Naive thymus-derived CD4-positive, alpha-beta T cell (primary cell): Measurements from ENCODE around the gene PAX5. TPM values are rescaled to one million over a fixed set of nuclear protein-coding genes. Genes with fewer than 3 reads are reported as not detected.

Experiments used
- ATAC-seq: fragments of 150-1000 bp; cut with Tn5 transposase; 2 replicates; pipeline ENCODE4 v1.10.0; 2021; ENCODE audit warnings: mild to moderate bottlenecking, moderate library complexity
- CTCF ChIA-PET: fragments of 350-600 bp; sonication (Branson Sonifier 250); formaldehyde crosslinking; loops from one replicate; lab custom pipeline; 2021; ENCODE audit warnings: antibody characterized with exemption; lab: Charles Lee
- POLR2A ChIA-PET: fragments of 350-600 bp; sonication (Branson Sonifier 250); formaldehyde crosslinking; loops from one replicate; lab custom pipeline; 2021; ENCODE audit warnings: antibody characterized with exemption, inconsistent platforms; lab: Charles Lee
- DNase-seq, 9 donors: peaks; one replicate each; pipeline versions ENCODE4 v3.0.0 to v3.0.0-alpha.2; 2020 to 2022; ENCODE audit warnings: mixed read lengths in 1 of 9
- H3K27ac ChIP-seq: one replicate; pipeline ENCODE4 v1.7.0; 2013; ENCODE audit warnings: mild to moderate bottlenecking, low read depth, low read length, moderate library complexity
- H3K27me3 ChIP-seq, 2 donors: one replicate each; pipeline ENCODE4 v1.7.0; 2013; ENCODE audit warnings: low read length in 2 of 2, mild to moderate bottlenecking in 2 of 2, moderate library complexity in 2 of 2; ENCODE audit not compliant: control insufficient read depth in 2 of 2, insufficient read depth in 2 of 2
- H3K36me3 ChIP-seq, 3 experiments: 1 replicate in 2 of 3; 2 replicates in 1 of 3; pipeline ENCODE4 v1.7.0; 2013; ENCODE audit warnings: low read length in 3 of 3, mild to moderate bottlenecking in 3 of 3, moderate library complexity in 1 of 3; ENCODE audit not compliant: insufficient read depth in 3 of 3, control insufficient read depth in 2 of 3
- H3K4me1 ChIP-seq, 2 donors: one replicate each; pipeline ENCODE4 v1.7.0; 2013; ENCODE audit warnings: low read length in 2 of 2, mild to moderate bottlenecking in 2 of 2, moderate library complexity in 1 of 2; ENCODE audit not compliant: control insufficient read depth in 2 of 2, insufficient read depth in 2 of 2
- H3K4me3 ChIP-seq: 2 replicates; pipeline ENCODE4 v1.7.0; 2013; ENCODE audit warnings: mild to moderate bottlenecking, low read length
- H3K9me3 ChIP-seq, 3 experiments: 1 replicate in 2 of 3; 2 replicates in 1 of 3; pipeline ENCODE4 v1.7.0; 2013; ENCODE audit warnings: low read length in 3 of 3; ENCODE audit not compliant: control insufficient read depth in 2 of 3
- H3K27ac Mint-ChIP-seq, 9 donors: one replicate each; pipeline ENCODE4 v1.8.0; 2020 to 2022; ENCODE audit warnings: mixed read lengths in 9 of 9, mild to moderate bottlenecking in 8 of 9, moderate library complexity in 5 of 9, inconsistent platforms in 2 of 9
- H3K27me3 Mint-ChIP-seq, 5 donors: one replicate each; pipeline ENCODE4 v1.8.0; 2021 to 2022; ENCODE audit warnings: mixed read lengths in 5 of 5, mild to moderate bottlenecking in 1 of 5
- H3K36me3 Mint-ChIP-seq, 5 donors: one replicate each; pipeline ENCODE4 v1.8.0; 2020 to 2022; ENCODE audit warnings: mixed read lengths in 5 of 5, mild to moderate bottlenecking in 3 of 5, inconsistent platforms in 1 of 5
- H3K4me1 Mint-ChIP-seq, 7 donors: one replicate each; pipeline ENCODE4 v1.8.0; 2020 to 2022; ENCODE audit warnings: mixed read lengths in 7 of 7, mild to moderate bottlenecking in 3 of 7, inconsistent platforms in 1 of 7
- H3K4me3 Mint-ChIP-seq, 10 donors: one replicate each; pipeline ENCODE4 v1.8.0; 2020 to 2022; ENCODE audit warnings: mild to moderate bottlenecking in 10 of 10, mixed read lengths in 10 of 10, moderate library complexity in 6 of 10, inconsistent platforms in 2 of 10
- H3K9me3 Mint-ChIP-seq, 11 donors: one replicate each; pipeline ENCODE4 v1.8.0; 2020 to 2022; ENCODE audit warnings: mixed read lengths in 11 of 11, mild to moderate bottlenecking in 4 of 11, inconsistent platforms in 1 of 11, moderate library complexity in 1 of 11
- intact Hi-C, 2 donors: fragments of 100-400 bp; cut with micrococcal nuclease; formaldehyde crosslinking; loops; one replicate each; pipeline ENCODE4 v1.15.1; 2023
- polyA plus RNA-seq, 2 donors: library from polyadenylated mRNA; unstranded; fragments of 300-500 nt; fragmentation: Illumina TruSeq; gene quantifications; one replicate each; pipeline ENCODE4 v1.2.3, GENCODE V29; 2021
- total RNA-seq, 6 experiments: library from RNA in 5 of 6; stranded (reverse) in 5 of 6; gene quantifications; 1 replicate in 5 of 6; 2 replicates in 1 of 6; pipeline ENCODE4 v1.2.3 and lab custom pipeline; 2021 to 2026

PAX5 gene
- total and polyA plus RNA-seq, 7 experiments from 2014 or later, result 0.10 to 8.0 (median 0.38) TPM; not detected in 1

- H3K27ac ChIP-seq, result no peak overlapping the region
- no peaks in the 10 kb centered on the region for H3K36me3 Mint-ChIP-seq
- peaks cover 0 to 3% (median 0%) of the 10 kb centered on the region in 11 donors for H3K9me3 Mint-ChIP-seq
- no peak overlapping the region for H3K4me3 Mint-ChIP-seq
- H3K36me3 ChIP-seq, result no peaks in the 10 kb centered on the region
- peaks cover 0 to 24% (median 9%) of the 10 kb centered on the region in 5 donors for H3K27me3 Mint-ChIP-seq
- no peaks in the 10 kb centered on the region for H3K27me3 ChIP-seq
- ChIA-PET POLR2A (no interaction called here), CTCF (no interaction called here)
- intact Hi-C loops, result no loop called here
- DNase-seq (no peak), ATAC-seq (no peak)
- no peaks in the 10 kb centered on the region for H3K9me3 ChIP-seq
- peaks cover 0 to 29% (median 0%) of the 10 kb centered on the region in 7 donors for H3K4me1 Mint-ChIP-seq
- H3K4me3 ChIP-seq, result no peak overlapping the region
- no peak overlapping the region for H3K27ac Mint-ChIP-seq
- no peaks in the 10 kb centered on the region for H3K4me1 ChIP-seq
Observed at GRCh38 chr9:36922548-36922947, 111.5 kb downstream of the PAX5 start.

- no peak for ATAC-seq
- CTCF ChIA-PET, result no interaction called here
- H3K4me1 Mint-ChIP-seq, result peaks cover 0 to 1% (median 0%) of the 10 kb centered on the region in 7 donors
- H3K4me3 Mint-ChIP-seq, result no peak overlapping the region
- no peaks in the 10 kb centered on the region for H3K9me3 Mint-ChIP-seq
- no peak overlapping the region for H3K27ac Mint-ChIP-seq
- Histone ChIP-seq H3K4me3 (no peak overlapping the region), H3K27me3 (no peaks in the 10 kb centered on the region), H3K27ac (no peak overlapping the region), H3K4me1 (no peaks in the 10 kb centered on the region), H3K9me3 (no peaks in the 10 kb centered on the region), H3K36me3 (no peaks in the 10 kb centered on the region)
- no peaks in the 10 kb centered on the region for H3K36me3 Mint-ChIP-seq
- peaks cover 11 to 32% (median 13%) of the 10 kb centered on the region in 5 donors for H3K27me3 Mint-ChIP-seq
- intact Hi-C loops, result no loop called here
- no peak for DNase-seq
- POLR2A ChIA-PET, result no interaction called here
Observed at GRCh38 chr9:36914212-36914577, 119.9 kb downstream of the PAX5 start.

GRCh38 chr9:36913393-36914211, 120.5 kb downstream of the PAX5 start:
- no peak for DNase-seq
- Histone ChIP-seq H3K36me3 (no peaks in the 10 kb centered on the region), H3K4me1 (no peaks in the 10 kb centered on the region), H3K9me3 (no peaks in the 10 kb centered on the region), H3K27me3 (no peaks in the 10 kb centered on the region), H3K4me3 (no peak overlapping the region), H3K27ac (no peak overlapping the region)
- no peaks in the 10 kb centered on the region for H3K36me3 Mint-ChIP-seq
- intact Hi-C loops, result no loop called here
- H3K4me3 Mint-ChIP-seq, result no peak overlapping the region
- H3K4me1 Mint-ChIP-seq, result peaks cover 0 to 1% (median 0%) of the 10 kb centered on the region in 7 donors
- H3K9me3 Mint-ChIP-seq, result no peaks in the 10 kb centered on the region
- no peak for ATAC-seq
- ChIA-PET POLR2A (no interaction called here), CTCF (no interaction called here)
- H3K27me3 Mint-ChIP-seq, result peaks cover 5 to 34% (median 16%) of the 10 kb centered on the region in 5 donors
- H3K27ac Mint-ChIP-seq, result no peak overlapping the region

- H3K9me3 ChIP-seq, result no peaks in the 10 kb centered on the region
- no peak overlapping the region for H3K27ac ChIP-seq
- no peaks in the 10 kb centered on the region for H3K4me1 Mint-ChIP-seq
- no peaks in the 10 kb centered on the region for H3K4me1 ChIP-seq
- H3K27me3 Mint-ChIP-seq, result peaks cover 7 to 34% (median 23%) of the 10 kb centered on the region in 5 donors
- H3K36me3 ChIP-seq, result no peaks in the 10 kb centered on the region
- H3K4me3 ChIP-seq, result no peak overlapping the region
- H3K27me3 ChIP-seq, result no peaks in the 10 kb centered on the region
- ATAC-seq, result no peak
- ChIA-PET CTCF (interaction anchor here (0.7 kb wide), 1 partner anchor 9 kb away, joined by 3 read pairs; no protein-coding TSS in a partner anchor), POLR2A (no interaction called here)
- no peak for DNase-seq
- no peaks in the 10 kb centered on the region for H3K36me3 Mint-ChIP-seq
- no peak overlapping the region for H3K27ac Mint-ChIP-seq
- no peaks in the 10 kb centered on the region for H3K9me3 Mint-ChIP-seq
- H3K4me3 Mint-ChIP-seq, result no peak overlapping the region
- intact Hi-C loops, result no loop called here
Observed at GRCh38 chr9:36912620-36913019, 121.4 kb downstream of the PAX5 start.

- CTCF ChIA-PET, result no interaction called here
- no peak overlapping the region for H3K27ac Mint-ChIP-seq
- Histone ChIP-seq H3K27ac (no peak overlapping the region), H3K4me3 (no peak overlapping the region), H3K27me3 (peaks cover 0 to 3% of the 10 kb centered on the region in 2 donors), H3K36me3 (no peaks in the 10 kb centered on the region), H3K4me1 (no peaks in the 10 kb centered on the region), H3K9me3 (no peaks in the 10 kb centered on the region)
- H3K36me3 Mint-ChIP-seq, result no peaks in the 10 kb centered on the region
- POLR2A ChIA-PET, result no interaction called here
- H3K9me3 Mint-ChIP-seq, result no peaks in the 10 kb centered on the region
- intact Hi-C loops, result no loop called here
- H3K4me3 Mint-ChIP-seq, result no peak overlapping the region
- no peak for DNase-seq
- no peaks in the 10 kb centered on the region for H3K4me1 Mint-ChIP-seq
- ATAC-seq, result no peak
- peaks cover 13 to 39% (median 25%) of the 10 kb centered on the region in 5 donors for H3K27me3 Mint-ChIP-seq
Observed at GRCh38 chr9:36911601-36912412, 122.3 kb downstream of the PAX5 start.

- ChIA-PET POLR2A (no interaction called here), CTCF (no interaction called here)
- no peak overlapping the region for H3K4me3 Mint-ChIP-seq
- no peak overlapping the region for H3K4me3 ChIP-seq
- H3K36me3 Mint-ChIP-seq, result no peaks in the 10 kb centered on the region
- DNase-seq, result no peak
- peaks cover 15 to 42% (median 28%) of the 10 kb centered on the region in 5 donors for H3K27me3 Mint-ChIP-seq
- ATAC-seq, result no peak
- no peak overlapping the region for H3K27ac ChIP-seq
- no peaks in the 10 kb centered on the region for H3K9me3 Mint-ChIP-seq
- peaks cover 0 to 3% of the 10 kb centered on the region in 2 donors for H3K27me3 ChIP-seq
- no peaks in the 10 kb centered on the region for H3K36me3 ChIP-seq
- no peaks in the 10 kb centered on the region for H3K4me1 ChIP-seq
- no peaks in the 10 kb centered on the region for H3K9me3 ChIP-seq
- no peaks in the 10 kb centered on the region for H3K4me1 Mint-ChIP-seq
- intact Hi-C loops, result no loop called here
- H3K27ac Mint-ChIP-seq, result peak overlapping the region in 1 of 9 donors; percentile 65
Observed at GRCh38 chr9:36911037-36911436, 123.0 kb downstream of the PAX5 start.
